ENCODE measurements around the gene ENTPD2. TPM values are rescaled to one million over a fixed set of nuclear protein-coding genes. Genes with fewer than 3 reads are reported as not detected.

ENTPD2 gene
- total and polyA plus RNA-seq, 2 donors (not counting 3 experiments of a cell fraction or from before 2014, with no cell fraction given): not detected

GRCh38 chr9:137012694-137013570 lies 40.9 kb downstream of the ENTPD2 start:
- Histone ChIP-seq H2AFZ (ENCODE audit: low read depth, low read length) (no peak overlapping the region), H3K4me2 (ENCODE audit: insufficient read depth, low read length) (no peak overlapping the region), H3K4me3 (replicated peaks in 1 of 3; ENCODE audit: insufficient read depth in 1 of 3, low read depth in 1 of 3, low read length in 3 of 3) (no peak overlapping the region), H4K20me1 (replicated peaks; ENCODE audit: control insufficient read depth, extremely low read depth, insufficient read depth, low read length) (no peaks in the 10 kb centered on the region), H3K27ac (ENCODE audit: insufficient read depth, low read depth, low read length) (no peak overlapping the region), H3K27me3 (ENCODE audit: control insufficient read depth in 2 of 2, insufficient read depth in 2 of 2, low read length in 2 of 2) (no peaks in the 10 kb centered on the region), H3K36me3 (ENCODE audit: control insufficient read depth in 2 of 2, extremely low read depth in 1 of 2, insufficient read depth in 2 of 2, low read length in 2 of 2) (no peaks in the 10 kb centered on the region), H3K9me3 (replicated peaks; ENCODE audit: control insufficient read depth, insufficient read depth, low read length) (no peaks in the 10 kb centered on the region), H3K79me2 (ENCODE audit: control insufficient read depth, insufficient read depth, low read length) (no peaks in the 10 kb centered on the region), H3K9me1 (replicated peaks; ENCODE audit: control insufficient read depth, extremely low read depth, insufficient read depth, low read length) (no peaks in the 10 kb centered on the region), H3K9ac (replicated peaks; ENCODE audit: extremely low read depth, insufficient read depth, low read length) (no peak overlapping the region), H3K4me1 (ENCODE audit: control insufficient read depth, extremely low read depth, insufficient read depth, low read length) (no peaks in the 10 kb centered on the region)
- dilution Hi-C loops (cut with MboI; ENCODE audit: extremely low pct_ligation_motif_present, low sequenced_read_pairs) (no loop called here), intact Hi-C loops (cut with micrococcal nuclease) (no loop called here)
- DNase-seq (ENCODE audit: low read depth, low spot score): no peak
- FAIRE-seq: no peak
- POLR2A ChIA-PET: no interaction called here
- BruUV-seq (replicated peaks): no TSS peak
- TF ChIP-seq JUN (IDR thresholded peaks at IDR 0.05; ENCODE audit: borderline replicate concordance, insufficient read depth, insufficient read length, low read depth) (no peak), POLR2AphosphoS5 (IDR thresholded peaks at IDR 0.05; ENCODE audit: insufficient read depth, low read depth, low read length) (no peak), FOS (IDR thresholded peaks at IDR 0.05; ENCODE audit: borderline replicate concordance, insufficient read depth, low read length) (no peak), MYC (IDR thresholded peaks at IDR 0.05; ENCODE audit: low read depth, low read length) (no peak), GATA2 (IDR thresholded peaks at IDR 0.05; ENCODE audit: insufficient read depth, insufficient read length, low read depth, low read length) (no peak), POLR2A (IDR thresholded peaks at IDR 0.05; ENCODE audit: low read depth, low read length) (no peak), EZH2 (IDR thresholded peaks at IDR 0.05; ENCODE audit: borderline replicate concordance, low read depth, low read length, severe bottlenecking) (no peak)
- TF ChIP-seq, protein P1, sequence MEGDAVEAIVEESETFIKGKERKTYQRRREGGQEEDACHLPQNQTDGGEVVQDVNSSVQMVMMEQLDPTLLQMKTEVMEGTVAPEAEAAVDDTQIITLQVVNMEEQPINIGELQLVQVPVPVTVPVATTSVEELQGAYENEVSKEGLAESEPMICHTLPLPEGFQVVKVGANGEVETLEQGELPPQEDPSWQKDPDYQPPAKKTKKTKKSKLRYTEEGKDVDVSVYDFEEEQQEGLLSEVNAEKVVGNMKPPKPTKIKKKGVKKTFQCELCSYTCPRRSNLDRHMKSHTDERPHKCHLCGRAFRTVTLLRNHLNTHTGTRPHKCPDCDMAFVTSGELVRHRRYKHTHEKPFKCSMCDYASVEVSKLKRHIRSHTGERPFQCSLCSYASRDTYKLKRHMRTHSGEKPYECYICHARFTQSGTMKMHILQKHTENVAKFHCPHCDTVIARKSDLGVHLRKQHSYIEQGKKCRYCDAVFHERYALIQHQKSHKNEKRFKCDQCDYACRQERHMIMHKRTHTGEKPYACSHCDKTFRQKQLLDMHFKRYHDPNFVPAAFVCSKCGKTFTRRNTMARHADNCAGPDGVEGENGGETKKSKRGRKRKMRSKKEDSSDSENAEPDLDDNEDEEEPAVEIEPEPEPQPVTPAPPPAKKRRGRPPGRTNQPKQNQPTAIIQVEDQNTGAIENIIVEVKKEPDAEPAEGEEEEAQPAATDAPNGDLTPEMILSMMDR (IDR thresholded peaks at IDR 0.05; ENCODE audit: extremely low read depth in 1 of 2, insufficient read depth in 1 of 2, low read depth in 1 of 2, low read length in 2 of 2): no peak
- TF ChIP-seq, protein P2, sequence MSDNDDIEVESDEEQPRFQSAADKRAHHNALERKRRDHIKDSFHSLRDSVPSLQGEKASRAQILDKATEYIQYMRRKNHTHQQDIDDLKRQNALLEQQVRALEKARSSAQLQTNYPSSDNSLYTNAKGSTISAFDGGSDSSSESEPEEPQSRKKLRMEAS (IDR thresholded peaks at IDR 0.05; ENCODE audit: insufficient read depth, insufficient read length): no peak
- CTCF ChIA-PET: interaction anchor here (1.2 to 1.4 kb wide), 1 partner anchor 16 kb away, joined by 3 to 4 read pairs; no protein-coding TSS in a partner anchor
